Activated effector memory CD4-positive, alpha-beta T cell treated with anti-CD3 and anti-CD28 coated beads, Interleukin-2, amount 50 U/mL, for 16 hours (primary cell): Measurements from ENCODE around the gene NCR1.
"Not testable (repeated sequence)": the region's sequence is repeated elsewhere in the genome, so short reads cannot be mapped to it uniquely, and the experiment has no call there.

ENCODE experiments used
- DNase-seq: peaks from one replicate; pipeline ENCODE4 v3.0.0-alpha.2; 2020

Gene NCR1

GRCh38 chr19:54905803-54906511, at the start of gene NCR1:
Gene NCR1, plus strand, starts transcription at chr19:54906148. Its CDS starts 40 bp downstream, at chr19:54906188.
- no peak for DNase-seq

- not testable (repeated sequence) for DNase-seq
Observed at GRCh38 chr19:54858476-54858875, 47.5 kb upstream of the NCR1 start.

GRCh38 chr19:54859421-54859820, 46.5 kb upstream of the NCR1 start:
- not testable (repeated sequence) for DNase-seq

GRCh38 chr19:54863459-54863858, 42.5 kb upstream of the NCR1 start:
- DNase-seq = not testable (repeated sequence)

GRCh38 chr19:54871696-54872095, 34.3 kb upstream of the NCR1 start:
- DNase-seq = no peak

DNA sequence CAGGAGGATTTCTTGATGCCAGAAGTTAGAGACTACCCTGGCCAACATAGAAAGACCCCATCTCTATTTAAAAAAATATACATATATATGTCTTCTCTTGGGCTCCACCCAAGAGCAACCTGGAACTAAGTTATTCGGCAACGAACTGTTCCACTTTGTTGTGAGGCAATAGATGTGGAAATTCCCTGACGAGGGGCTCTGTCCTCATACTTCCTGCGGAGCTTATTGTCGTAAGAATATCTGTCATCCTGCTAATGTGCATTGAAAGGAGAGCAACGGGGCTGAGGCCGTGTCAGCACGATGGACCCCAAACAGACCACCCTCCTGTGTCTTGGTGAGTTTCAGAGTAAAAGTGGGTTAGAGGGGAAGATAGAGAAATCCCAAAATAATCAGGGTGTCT, 32.0 kb upstream of the NCR1 start, which contains the start of gene FCAR:
Gene FCAR, plus strand, starts transcription at position 246 of the 400 bp plus-strand sequence. Its CDS starts 55 bp downstream, at position 301.
- no peak for DNase-seq

DNA sequence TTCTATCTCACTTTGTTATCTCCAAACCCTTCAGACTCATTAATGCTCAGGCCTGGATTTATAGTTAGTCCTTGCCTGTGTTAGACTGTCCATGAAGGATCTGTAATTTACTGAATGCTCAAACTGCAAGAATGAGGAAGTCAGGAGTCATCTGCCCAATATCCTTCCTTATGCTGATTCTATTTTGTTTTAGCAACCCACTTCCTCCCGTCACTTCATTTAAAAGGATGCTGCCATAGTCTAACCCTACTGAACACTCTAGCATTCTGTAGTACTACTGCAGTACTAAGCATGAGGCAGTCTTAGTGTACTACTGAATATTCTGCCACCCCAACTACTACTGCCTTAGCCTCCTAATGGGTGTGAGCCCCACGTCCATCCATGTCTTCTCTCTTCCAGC, 30.4 kb upstream of the NCR1 start:
- DNase-seq = no peak

DNA sequence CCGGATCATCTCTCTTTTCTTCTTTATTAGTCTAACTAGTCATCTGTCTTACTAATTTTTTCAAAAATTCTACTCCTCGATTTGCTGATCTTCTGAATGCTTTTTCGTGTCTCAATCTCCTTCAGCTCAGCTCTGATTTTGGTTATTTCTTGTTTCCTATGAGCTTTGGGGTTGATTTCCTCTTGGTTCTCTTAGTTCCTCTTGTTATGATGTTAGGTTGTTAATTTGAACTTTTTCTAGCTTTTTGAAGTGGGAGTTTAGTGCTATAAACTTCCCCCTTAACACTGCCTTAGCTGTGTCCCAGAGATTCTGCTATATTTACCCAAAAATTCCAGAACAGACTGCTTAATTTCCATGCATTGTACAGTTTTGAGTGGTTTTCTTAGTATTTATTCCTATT, 28.5 kb upstream of the NCR1 start:
- no peak for DNase-seq

- DNase-seq = no peak
Observed at GRCh38 chr19:54881884-54882283, 24.1 kb upstream of the NCR1 start.

DNA sequence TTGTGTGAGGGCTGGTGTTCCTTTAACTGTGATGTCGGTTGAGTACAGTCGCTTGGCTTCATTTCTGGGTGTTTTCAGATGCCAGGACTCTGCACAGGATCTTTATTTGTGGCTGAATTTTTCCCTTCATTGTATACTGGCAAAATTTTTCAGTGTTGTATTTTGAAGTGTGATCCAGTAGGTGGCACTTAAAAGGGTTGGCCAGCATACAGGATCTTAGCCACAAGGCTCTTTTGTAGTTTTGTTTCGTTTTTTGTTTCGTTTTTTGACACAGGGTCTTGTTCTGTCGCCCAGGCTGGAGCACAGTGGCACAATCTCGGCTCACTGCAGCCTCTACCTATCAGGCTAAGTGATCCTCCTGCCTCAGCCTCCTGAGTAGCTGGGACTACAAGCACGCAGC, 23.2 kb upstream of the NCR1 start:
- no peak for DNase-seq

- DNase-seq = no peak
Observed at GRCh38 chr19:54883228-54883627, 22.7 kb upstream of the NCR1 start.

DNA sequence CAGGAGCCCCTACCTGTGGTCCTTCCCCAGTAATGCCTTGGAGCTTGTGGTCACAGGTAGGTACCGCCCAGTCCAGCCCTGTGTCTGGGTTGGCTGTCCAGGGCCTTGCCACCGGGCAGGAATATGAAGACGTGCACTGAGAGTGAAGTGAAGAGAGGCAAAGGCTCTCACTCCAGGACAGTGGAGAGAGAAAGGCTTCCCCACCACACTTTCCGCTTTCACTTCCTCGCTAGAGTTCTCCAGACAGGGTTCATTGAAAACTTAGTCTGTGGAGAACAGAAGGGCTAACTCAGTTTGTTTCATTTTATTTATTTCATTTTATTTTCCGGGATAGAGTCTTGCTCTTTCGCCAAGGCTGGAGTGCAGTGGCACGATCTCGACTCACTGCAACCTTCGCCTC, 17.7 kb upstream of the NCR1 start:
- DNase-seq = no peak

- DNase-seq = no peak
Observed at GRCh38 chr19:54889566-54889965, 16.4 kb upstream of the NCR1 start.

GRCh38 chr19:54893406-54893805, 12.5 kb upstream of the NCR1 start:
- no peak for DNase-seq

- DNase-seq = not testable (repeated sequence)
Observed at GRCh38 chr19:54894106-54894505, 11.8 kb upstream of the NCR1 start.

- DNase-seq = no peak
Observed at GRCh38 chr19:54896036-54896435, 9.9 kb upstream of the NCR1 start.

- DNase-seq = not testable (repeated sequence)
Observed at GRCh38 chr19:54898685-54899084, 7.3 kb upstream of the NCR1 start.

DNA sequence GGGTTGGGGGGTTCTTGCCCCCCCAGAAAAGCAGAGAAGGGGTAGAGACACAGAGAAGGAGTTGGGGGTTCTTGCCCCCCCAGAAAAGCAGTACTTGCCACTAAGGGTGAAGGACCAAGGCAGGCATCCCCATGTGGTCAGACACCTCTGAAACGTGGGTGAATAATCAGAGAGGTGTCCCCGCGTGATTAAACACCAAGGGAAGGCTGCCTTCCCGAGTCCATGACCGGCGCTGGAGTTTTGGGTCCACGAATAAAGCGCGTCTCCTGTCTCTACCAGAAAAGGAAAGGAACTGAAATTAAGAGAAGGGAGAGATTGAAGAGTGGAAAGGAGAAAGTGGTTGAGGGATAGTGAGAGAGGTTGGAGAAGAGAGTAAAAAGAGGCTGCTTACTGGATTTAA, 6.3 kb upstream of the NCR1 start:
- not testable (repeated sequence) for DNase-seq

DNA sequence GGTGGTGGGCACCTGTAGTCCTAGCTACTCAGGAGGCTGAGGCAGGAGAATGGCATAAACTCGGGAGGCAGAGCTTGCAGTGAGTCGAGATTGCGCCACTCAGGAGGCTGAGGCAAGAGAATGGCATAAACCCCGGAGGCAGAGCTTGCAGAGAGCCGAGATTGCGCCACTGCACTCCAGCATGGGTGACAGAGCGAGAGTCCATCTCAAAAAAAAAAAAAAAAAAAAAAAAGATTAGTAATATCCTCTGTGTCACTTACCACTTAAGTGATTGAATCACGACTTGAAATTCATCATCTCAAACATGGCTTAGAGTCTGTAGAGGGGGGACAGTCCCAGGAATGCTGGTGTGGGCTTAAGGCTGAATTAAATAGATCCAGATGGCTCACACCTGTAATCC, 4.8 kb upstream of the NCR1 start:
- DNase-seq = not testable (repeated sequence)

DNA sequence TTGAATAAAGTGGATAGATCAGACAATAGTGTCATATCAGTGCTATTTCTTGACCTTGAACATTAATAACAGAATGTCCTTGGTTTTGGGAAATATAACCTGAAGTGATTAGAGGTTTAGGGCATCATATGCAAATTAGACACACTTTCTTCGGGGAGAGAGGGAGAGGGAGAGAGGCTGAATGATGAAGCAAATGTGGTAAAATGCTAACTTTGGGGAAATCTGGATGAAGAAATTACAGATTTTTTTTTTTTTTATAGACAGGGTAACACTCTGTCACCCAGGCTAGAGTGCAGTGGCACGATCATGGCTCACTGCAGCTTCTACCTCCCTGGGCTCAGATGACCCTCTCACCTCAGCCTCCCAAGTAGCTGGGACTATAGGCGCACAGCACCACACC, 3.9 kb upstream of the NCR1 start:
- no peak for DNase-seq

DNA sequence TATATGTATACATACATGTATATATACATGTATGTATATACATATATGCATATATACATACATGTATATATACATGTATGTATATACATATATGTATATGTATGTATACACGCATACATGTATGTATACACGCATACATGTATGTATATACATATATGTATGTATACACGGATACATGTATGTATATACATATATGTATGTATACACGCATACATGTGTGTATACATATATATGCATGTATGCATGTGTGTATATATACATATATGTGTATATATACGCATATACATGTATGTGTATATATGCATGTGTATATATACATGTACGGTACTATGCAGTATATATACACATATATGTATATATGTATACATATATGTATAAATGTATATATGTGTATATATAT, 2.6 kb upstream of the NCR1 start:
- DNase-seq = no peak

- DNase-seq = not testable (repeated sequence)
Observed at GRCh38 chr19:54904261-54904660, 1.7 kb upstream of the NCR1 start.

DNA sequence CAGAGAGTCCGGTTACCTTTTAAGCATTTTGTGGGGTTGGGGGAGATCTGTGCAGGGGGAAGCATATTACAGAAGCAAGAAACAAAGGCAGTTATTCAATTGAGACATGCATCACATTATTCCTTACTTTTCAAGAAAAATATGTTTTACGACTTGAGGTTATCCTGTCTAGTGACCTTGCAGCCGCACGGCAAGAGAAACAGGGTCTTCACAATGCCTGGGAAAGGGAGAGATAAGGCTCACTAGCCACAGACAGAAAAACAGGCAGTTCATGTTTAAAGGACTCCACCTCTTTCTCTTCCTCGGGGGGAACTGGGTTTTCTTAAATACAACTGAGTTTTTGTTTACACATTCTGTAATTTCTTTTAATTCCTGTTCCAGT, 536 bp upstream of the NCR1 start:
- DNase-seq = no peak

DNA sequence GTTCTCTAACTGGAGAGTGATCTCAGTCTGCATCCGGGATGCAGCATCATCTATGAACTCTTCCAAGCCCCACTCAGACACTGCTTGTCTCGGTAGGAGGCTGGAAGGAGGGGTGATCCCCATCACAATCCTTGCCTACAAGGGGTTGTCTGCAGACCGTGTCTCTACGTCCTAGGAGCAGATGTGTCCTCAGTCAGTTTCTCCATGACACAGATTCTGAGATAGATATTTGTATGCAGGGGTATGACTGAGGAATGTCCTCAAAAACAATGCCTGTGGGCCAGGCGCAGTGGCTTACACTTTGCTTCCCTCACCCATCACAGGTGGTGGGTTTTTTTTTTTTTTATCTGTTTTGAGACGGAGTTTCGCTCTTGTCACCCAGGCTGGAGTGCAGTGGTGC, 871 bp downstream of the NCR1 start:
- DNase-seq = no peak

DNA sequence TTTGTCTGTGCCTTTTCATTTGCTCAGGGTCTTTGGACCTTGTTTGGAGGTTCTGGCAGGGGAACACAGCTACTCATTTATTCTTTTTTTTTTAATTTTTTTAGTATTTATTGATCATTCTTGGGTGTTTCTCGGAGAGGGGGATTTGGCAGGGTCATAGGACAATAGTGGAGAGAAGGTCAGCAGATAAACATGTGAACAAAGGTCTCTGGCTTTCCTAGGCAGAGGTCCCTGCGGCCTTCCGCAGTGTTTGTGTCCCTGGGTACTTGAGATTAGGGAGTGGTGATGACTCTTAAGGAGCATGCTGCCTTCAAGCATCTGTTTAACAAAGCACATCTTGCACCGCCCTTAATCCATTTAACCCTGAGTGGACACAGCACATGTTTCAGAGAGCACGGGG, 2.0 kb downstream of the NCR1 start:
- DNase-seq = not testable (repeated sequence)
